ENCODE results near the gene CRHR1.

Gene CRHR1

DNA sequence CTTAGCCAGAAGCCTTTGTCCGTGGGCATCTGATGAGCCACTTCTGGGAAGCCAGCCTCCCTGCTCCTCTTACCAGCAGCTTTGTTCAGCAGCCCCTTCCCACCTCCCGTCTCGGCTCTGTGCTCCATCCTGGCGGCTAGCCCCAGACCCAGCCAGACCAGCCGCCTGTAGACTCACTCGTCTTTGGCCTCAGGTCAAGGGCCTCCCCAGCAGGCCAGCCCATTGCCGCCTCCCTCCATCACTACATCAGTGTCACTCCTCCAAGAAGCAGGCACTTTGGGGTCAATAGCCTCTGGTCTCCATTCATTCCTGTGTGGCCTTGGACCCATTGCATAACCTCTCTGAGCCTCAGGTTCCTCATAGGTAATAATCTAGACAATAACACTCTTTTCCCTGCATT, 20.9 kb upstream of the CRHR1 start:
- H3K27ac ChIP-seq, result no peak overlapping the region
- TF ChIP-seq, protein P1, sequence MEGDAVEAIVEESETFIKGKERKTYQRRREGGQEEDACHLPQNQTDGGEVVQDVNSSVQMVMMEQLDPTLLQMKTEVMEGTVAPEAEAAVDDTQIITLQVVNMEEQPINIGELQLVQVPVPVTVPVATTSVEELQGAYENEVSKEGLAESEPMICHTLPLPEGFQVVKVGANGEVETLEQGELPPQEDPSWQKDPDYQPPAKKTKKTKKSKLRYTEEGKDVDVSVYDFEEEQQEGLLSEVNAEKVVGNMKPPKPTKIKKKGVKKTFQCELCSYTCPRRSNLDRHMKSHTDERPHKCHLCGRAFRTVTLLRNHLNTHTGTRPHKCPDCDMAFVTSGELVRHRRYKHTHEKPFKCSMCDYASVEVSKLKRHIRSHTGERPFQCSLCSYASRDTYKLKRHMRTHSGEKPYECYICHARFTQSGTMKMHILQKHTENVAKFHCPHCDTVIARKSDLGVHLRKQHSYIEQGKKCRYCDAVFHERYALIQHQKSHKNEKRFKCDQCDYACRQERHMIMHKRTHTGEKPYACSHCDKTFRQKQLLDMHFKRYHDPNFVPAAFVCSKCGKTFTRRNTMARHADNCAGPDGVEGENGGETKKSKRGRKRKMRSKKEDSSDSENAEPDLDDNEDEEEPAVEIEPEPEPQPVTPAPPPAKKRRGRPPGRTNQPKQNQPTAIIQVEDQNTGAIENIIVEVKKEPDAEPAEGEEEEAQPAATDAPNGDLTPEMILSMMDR (conservative IDR thresholded peaks at IDR 0.05), result no peak
- TF ChIP-seq ZFX (IDR thresholded peaks at IDR 0.05), result no peak

DNA sequence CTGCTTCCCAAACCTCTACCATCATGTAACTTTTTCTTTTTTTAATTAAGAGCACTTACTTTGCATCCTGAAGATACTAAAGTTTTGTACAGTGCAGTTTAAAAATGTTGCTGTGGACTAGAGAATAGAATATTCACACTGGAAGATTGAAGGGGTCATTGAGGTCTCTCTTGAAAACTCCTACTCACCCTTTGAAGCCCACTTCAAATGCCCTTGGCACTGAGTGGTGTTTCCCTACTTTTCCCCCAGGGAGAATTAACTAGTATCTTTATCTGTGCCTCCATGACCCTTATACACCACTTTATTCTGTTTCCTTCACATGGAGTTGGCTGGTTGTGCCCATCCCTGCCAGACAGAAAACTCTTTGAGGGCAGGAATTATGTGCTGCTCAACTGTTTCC, 19.6 kb upstream of the CRHR1 start:
- TF ChIP-seq, protein P1 (conservative IDR thresholded peaks at IDR 0.05), result no peak
- no peak for TF ChIP-seq ZFX (IDR thresholded peaks at IDR 0.05)

DNA sequence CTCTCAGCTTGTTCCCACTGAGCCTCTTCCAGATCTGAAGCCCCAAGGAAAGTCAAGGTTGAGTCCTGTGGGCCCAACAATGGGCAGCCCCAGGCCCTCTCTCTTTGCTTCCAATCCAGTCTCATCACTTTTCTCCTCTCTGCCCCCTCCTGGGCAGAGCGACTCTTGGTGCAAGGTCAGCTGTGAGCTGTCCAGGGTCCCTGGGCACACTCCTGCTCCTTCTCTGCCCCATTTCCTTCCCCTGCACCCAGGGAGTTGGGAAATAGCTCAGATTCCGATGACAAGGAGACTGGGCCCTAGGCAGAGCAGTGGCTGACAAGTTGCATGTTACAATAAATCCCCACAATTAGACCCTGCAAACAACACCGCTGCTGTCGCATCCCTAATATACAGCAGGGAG, 16.1 kb upstream of the CRHR1 start:
- TF ChIP-seq, protein P1 (conservative IDR thresholded peaks at IDR 0.05), result no peak
- no peak for TF ChIP-seq ZFX (IDR thresholded peaks at IDR 0.05)
- no peak overlapping the region for H3K27ac ChIP-seq

More for the DNA sequence above, 19.6 kb upstream of the CRHR1 start:
- H3K27ac ChIP-seq, result no peak overlapping the region

DNA sequence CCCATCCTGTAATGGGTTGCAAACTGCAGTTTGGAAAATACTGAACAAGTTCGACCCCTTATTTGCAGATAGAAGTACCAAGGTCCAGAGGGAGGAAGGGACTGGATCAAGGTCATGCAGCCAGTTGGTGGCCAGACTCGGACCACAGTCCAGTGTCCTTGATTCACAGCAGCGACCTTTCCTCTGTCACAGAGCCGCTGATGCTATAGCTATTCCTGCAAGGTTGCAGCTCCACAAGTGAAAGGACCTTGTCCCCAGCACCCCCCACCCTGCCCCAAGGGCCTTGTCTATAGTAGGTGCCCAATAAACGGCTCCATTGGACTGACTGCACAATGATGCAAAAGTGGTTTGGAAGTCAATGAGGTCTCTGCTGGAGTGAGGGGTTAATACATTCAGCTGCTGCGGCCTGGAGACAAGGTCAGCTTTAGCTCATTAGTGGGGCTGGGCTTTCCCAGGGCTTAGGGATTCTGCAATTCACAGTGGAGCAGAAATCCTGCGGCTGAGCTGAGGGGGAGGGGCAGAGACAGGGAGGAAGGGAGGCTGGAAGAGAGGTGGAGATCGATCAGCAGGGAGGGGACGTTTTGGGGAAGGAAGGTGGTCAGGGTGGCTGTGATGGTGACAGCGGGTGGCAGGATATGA, 13.4 kb upstream of the CRHR1 start:
- no peak overlapping the region for H3K27ac ChIP-seq
- TF ChIP-seq, protein P1 (conservative IDR thresholded peaks at IDR 0.05), result no peak
- TF ChIP-seq ZFX (IDR thresholded peaks at IDR 0.05), result no peak

DNA sequence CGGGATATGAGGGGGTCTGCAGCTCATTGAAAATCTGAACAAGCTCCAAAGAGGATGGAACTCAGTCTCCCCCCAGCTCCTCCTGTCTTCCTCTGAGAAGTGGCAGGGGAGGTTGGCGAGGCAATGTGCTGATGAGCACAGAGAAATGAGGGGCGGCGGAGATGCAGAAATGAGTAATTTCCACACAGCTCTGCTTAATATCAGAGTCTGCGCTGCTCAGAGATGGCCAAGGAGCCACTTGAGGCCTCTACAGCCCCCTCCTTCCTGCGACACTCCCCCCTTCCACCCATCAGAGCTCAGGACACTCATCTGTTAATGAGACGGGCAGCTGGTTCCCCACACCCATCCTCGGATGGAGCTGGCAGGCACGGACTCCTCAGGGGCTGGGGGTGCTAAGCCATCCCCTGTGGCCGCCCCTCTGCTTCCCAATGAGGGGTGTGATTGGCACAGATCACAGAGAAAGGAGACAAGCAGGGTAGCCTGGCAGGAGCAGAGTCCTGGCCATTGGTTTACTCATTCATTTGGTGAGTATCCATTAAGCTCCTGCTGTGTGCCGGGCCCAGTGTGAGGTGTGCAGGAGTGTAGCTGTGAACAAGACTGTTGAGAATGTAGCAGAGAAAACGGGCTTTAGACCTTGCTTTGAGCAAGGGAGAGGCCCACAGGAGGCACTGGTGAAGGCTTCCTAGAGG, 12.7 kb upstream of the CRHR1 start:
- TF ChIP-seq ZFX (IDR thresholded peaks at IDR 0.05), result no peak
- TF ChIP-seq, protein P1 (conservative IDR thresholded peaks at IDR 0.05), result no peak
- H3K27ac ChIP-seq, result no peak overlapping the region

DNA sequence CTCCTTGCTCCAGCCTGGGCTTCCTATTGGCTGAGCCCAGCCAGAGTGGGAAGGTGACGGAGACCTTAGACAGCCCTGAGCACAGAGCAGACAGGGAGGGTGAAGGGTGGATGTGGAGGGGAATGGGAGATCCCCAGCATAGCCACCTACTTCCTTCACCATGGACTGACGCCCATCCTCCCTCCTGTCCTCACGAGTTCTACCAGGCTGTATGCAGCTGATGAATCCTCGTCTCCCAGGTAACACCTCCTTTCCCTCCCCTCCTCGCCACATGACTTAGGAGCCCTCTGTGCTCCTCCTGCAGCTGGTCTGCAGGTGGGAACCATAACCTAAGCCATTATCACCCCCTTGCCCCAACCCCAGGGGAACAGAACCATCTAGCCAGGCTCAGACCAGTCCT, 9.0 kb upstream of the CRHR1 start:
- no peak for TF ChIP-seq ZFX (IDR thresholded peaks at IDR 0.05)
- TF ChIP-seq, protein P1 (conservative IDR thresholded peaks at IDR 0.05), result no peak
- H3K27ac ChIP-seq, result no peak overlapping the region

DNA sequence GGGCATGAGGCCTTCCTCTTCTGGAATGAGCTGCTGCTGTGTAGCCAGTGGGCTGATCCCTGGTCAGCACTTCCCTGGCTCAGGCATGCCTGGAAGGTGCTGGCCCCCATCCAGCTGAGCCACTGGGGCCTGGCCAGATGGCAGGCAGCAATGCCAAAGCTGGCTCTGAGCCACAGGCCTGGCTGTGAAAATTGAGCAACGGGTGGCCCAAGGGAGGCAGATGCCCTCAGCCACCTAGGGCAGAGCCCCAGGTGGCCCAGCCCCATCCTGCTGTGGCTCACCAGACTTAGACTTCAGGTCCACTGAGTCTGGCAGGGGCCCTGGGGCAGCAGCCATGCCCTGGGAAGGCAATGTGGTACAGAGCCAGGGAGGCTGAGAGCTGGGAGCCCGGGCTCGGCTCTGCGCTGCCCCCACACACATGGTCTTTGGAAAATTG, 8.5 kb upstream of the CRHR1 start:
- no peak overlapping the region for H3K27ac ChIP-seq
- TF ChIP-seq, protein P1 (conservative IDR thresholded peaks at IDR 0.05), result no peak
- no peak for TF ChIP-seq ZFX (IDR thresholded peaks at IDR 0.05)

Data from C4-2B (cell line).